Measurements from ENCODE around the gene SKOR1. TPM values are rescaled to one million over a fixed set of nuclear protein-coding genes. Genes with fewer than 3 reads are reported as not detected.

SKOR1 gene
- polyA plus RNA-seq, 1 experiment = 0.02 TPM

GRCh38 chr15:67821784-67822440 is 3.4 kb upstream of the SKOR1 start:
- Histone ChIP-seq H3K9me3 (ENCODE audit: control insufficient read depth, insufficient read depth, low read length) (peaks cover 24% of the 10 kb centered on the region; the same call in 1 of the 2 replicates), H3K27me3 (ENCODE audit: control insufficient read depth, insufficient read depth, low read length) (peaks cover 91% of the 10 kb centered on the region), H3K4me3 (ENCODE audit: low read depth, low read length) (no peak overlapping the region), H3K27ac (ENCODE audit: low read depth, low read length) (no peak overlapping the region)
- ChIA-PET POLR2A (no interaction called here), CTCF (no interaction called here)
- no peak for TF ChIP-seq CTCF (IDR thresholded peaks at IDR 0.05; ENCODE audit: low read depth, low read length)
- DNase-seq (ENCODE audit: low read depth, low spot score) = no peak

- DNase-seq (ENCODE audit: low read depth, low spot score) = no peak
- POLR2A ChIA-PET = no interaction called here
- CTCF ChIA-PET = no interaction called here
- peaks cover 24% of the 10 kb centered on the region; the same call in 1 of the 2 replicates for H3K9me3 ChIP-seq (ENCODE audit: control insufficient read depth, insufficient read depth, low read length)
- H3K4me3 ChIP-seq (ENCODE audit: low read depth, low read length) = no peak overlapping the region
- no peak for TF ChIP-seq CTCF (IDR thresholded peaks at IDR 0.05; ENCODE audit: low read depth, low read length)
- H3K27ac ChIP-seq (ENCODE audit: low read depth, low read length) = no peak overlapping the region
- peaks cover 87% of the 10 kb centered on the region for H3K27me3 ChIP-seq (ENCODE audit: control insufficient read depth, insufficient read depth, low read length)
These were observed 2.6 kb upstream of the SKOR1 start for GRCh38 chr15:67822537-67823313.

GRCh38 chr15:67823314-67824196 is 1.8 kb upstream of the SKOR1 start:
- CTCF ChIA-PET = no interaction called here

GRCh38 chr15:67824197-67824968 is 926 bp upstream of the SKOR1 start:
- DNase-seq (ENCODE audit: low read depth, low spot score) = no peak
- Histone ChIP-seq H3K4me3 (ENCODE audit: low read depth, low read length) (no peak overlapping the region), H3K27me3 (ENCODE audit: control insufficient read depth, insufficient read depth, low read length) (peaks cover 85% of the 10 kb centered on the region), H3K9me3 (ENCODE audit: control insufficient read depth, insufficient read depth, low read length) (peaks cover 24% of the 10 kb centered on the region; the same call in 1 of the 2 replicates), H3K27ac (ENCODE audit: low read depth, low read length) (no peak overlapping the region)
- POLR2A ChIA-PET = interaction anchor here (0.6 kb wide), 1 partner anchor 718 kb away, joined by 6 read pairs; no protein-coding TSS in a partner anchor
- no peak for TF ChIP-seq CTCF (IDR thresholded peaks at IDR 0.05; ENCODE audit: low read depth, low read length)
- CTCF ChIA-PET = no interaction called here

More at GRCh38 chr15:67823314-67824196, 1.8 kb upstream of the SKOR1 start:
- peaks cover 85% of the 10 kb centered on the region for H3K27me3 ChIP-seq (ENCODE audit: control insufficient read depth, insufficient read depth, low read length)
- peaks cover 24% of the 10 kb centered on the region; the same call in 1 of the 2 replicates for H3K9me3 ChIP-seq (ENCODE audit: control insufficient read depth, insufficient read depth, low read length)
- H3K4me3 ChIP-seq (ENCODE audit: low read depth, low read length) = no peak overlapping the region
- no peak overlapping the region for H3K27ac ChIP-seq (ENCODE audit: low read depth, low read length)
- DNase-seq (ENCODE audit: low read depth, low spot score) = no peak
- TF ChIP-seq CTCF (IDR thresholded peaks at IDR 0.05; ENCODE audit: low read depth, low read length) = no peak
- POLR2A ChIA-PET = no interaction called here

Data from AG04450 (cell line).